Measurements from ENCODE around the gene BAHCC1.

BAHCC1 gene

DNA sequence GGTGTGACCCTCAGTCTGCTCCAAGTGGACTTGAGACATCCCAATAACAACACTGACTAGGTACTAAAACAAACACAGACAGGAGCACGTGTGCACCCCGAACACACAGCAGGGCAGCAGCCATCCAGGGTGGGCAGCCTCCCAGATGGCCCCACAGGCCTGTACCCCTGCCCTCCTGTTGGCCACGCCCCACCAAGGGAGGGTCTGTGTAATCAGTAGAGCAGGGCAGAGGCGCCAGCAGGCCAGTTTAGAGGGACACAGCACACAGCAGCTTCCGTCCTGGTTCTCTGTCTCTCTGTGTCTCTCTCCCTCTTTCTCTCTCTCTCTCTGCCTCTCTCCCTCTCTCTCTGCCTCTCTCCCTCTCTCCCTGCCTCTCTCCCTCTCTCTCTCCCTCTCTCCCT is 95.9 kb downstream of the BAHCC1 start:
- TF ChIP-seq ZNF565 (CRISPR knock-in tag; conservative IDR thresholded peaks at IDR 0.05; ENCODE audit: low read depth) (no peak), GLIS3 (CRISPR knock-in tag; IDR thresholded peaks at IDR 0.05) (no peak), ZFP3 (CRISPR knock-in tag; IDR thresholded peaks at IDR 0.05) (no peak), ISL1 (CRISPR knock-in tag; IDR thresholded peaks at IDR 0.05) (no peak), ZNF8 (CRISPR knock-in tag; IDR thresholded peaks at IDR 0.05) (no peak), TCF4 (CRISPR knock-in tag; IDR thresholded peaks at IDR 0.05; ENCODE audit: borderline replicate concordance) (no peak), CSDC2 (CRISPR knock-in tag; IDR thresholded peaks at IDR 0.05) (no peak), OSR1 (CRISPR knock-in tag; IDR thresholded peaks at IDR 0.05) (no peak), PPARA (CRISPR knock-in tag; IDR thresholded peaks at IDR 0.05; ENCODE audit: borderline replicate concordance) (no peak)
- TF ChIP-seq, protein P1, sequence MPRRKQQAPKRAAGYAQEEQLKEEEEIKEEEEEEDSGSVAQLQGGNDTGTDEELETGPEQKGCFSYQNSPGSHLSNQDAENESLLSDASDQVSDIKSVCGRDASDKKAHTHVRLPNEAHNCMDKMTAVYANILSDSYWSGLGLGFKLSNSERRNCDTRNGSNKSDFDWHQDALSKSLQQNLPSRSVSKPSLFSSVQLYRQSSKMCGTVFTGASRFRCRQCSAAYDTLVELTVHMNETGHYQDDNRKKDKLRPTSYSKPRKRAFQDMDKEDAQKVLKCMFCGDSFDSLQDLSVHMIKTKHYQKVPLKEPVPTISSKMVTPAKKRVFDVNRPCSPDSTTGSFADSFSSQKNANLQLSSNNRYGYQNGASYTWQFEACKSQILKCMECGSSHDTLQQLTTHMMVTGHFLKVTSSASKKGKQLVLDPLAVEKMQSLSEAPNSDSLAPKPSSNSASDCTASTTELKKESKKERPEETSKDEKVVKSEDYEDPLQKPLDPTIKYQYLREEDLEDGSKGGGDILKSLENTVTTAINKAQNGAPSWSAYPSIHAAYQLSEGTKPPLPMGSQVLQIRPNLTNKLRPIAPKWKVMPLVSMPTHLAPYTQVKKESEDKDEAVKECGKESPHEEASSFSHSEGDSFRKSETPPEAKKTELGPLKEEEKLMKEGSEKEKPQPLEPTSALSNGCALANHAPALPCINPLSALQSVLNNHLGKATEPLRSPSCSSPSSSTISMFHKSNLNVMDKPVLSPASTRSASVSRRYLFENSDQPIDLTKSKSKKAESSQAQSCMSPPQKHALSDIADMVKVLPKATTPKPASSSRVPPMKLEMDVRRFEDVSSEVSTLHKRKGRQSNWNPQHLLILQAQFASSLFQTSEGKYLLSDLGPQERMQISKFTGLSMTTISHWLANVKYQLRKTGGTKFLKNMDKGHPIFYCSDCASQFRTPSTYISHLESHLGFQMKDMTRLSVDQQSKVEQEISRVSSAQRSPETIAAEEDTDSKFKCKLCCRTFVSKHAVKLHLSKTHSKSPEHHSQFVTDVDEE (CRISPR knock-in tag; IDR thresholded peaks at IDR 0.05) = no peak
- TF ChIP-seq, protein P2, sequence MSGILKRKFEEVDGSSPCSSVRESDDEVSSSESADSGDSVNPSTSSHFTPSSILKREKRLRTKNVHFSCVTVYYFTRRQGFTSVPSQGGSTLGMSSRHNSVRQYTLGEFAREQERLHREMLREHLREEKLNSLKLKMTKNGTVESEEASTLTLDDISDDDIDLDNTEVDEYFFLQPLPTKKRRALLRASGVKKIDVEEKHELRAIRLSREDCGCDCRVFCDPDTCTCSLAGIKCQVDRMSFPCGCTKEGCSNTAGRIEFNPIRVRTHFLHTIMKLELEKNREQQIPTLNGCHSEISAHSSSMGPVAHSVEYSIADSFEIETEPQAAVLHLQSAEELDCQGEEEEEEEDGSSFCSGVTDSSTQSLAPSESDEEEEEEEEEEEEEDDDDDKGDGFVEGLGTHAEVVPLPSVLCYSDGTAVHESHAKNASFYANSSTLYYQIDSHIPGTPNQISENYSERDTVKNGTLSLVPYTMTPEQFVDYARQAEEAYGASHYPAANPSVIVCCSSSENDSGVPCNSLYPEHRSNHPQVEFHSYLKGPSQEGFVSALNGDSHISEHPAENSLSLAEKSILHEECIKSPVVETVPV (CRISPR knock-in tag; IDR thresholded peaks at IDR 0.05) = no peak
- no peak for ATAC-seq

GRCh38 chr17:81491761-81492160 is 96.5 kb downstream of the BAHCC1 start:
- ATAC-seq = no peak
- TF ChIP-seq SNAI2 (CRISPR knock-in tag; IDR thresholded peaks at IDR 0.05) (no peak), ZFP30 (CRISPR knock-in tag; IDR thresholded peaks at IDR 0.05) (no peak), ARNTL (CRISPR knock-in tag; IDR thresholded peaks at IDR 0.05; ENCODE audit: borderline replicate concordance, low read depth) (no peak), RARB (CRISPR knock-in tag; IDR thresholded peaks at IDR 0.05) (no peak), ZFP3 (CRISPR knock-in tag; IDR thresholded peaks at IDR 0.05) (no peak), ZC3H10 (CRISPR knock-in tag; IDR thresholded peaks at IDR 0.05) (no peak), ZNF565 (CRISPR knock-in tag; conservative IDR thresholded peaks at IDR 0.05; ENCODE audit: low read depth) (no peak), CSDC2 (CRISPR knock-in tag; IDR thresholded peaks at IDR 0.05) (no peak), ZNF70 (CRISPR knock-in tag; IDR thresholded peaks at IDR 0.05) (no peak), OSR1 (CRISPR knock-in tag; IDR thresholded peaks at IDR 0.05) (no peak), TOX (CRISPR knock-in tag; IDR thresholded peaks at IDR 0.05; ENCODE audit: borderline replicate concordance) (no peak), PPARA (CRISPR knock-in tag; IDR thresholded peaks at IDR 0.05; ENCODE audit: borderline replicate concordance) (no peak)
- TF ChIP-seq, protein P3, sequence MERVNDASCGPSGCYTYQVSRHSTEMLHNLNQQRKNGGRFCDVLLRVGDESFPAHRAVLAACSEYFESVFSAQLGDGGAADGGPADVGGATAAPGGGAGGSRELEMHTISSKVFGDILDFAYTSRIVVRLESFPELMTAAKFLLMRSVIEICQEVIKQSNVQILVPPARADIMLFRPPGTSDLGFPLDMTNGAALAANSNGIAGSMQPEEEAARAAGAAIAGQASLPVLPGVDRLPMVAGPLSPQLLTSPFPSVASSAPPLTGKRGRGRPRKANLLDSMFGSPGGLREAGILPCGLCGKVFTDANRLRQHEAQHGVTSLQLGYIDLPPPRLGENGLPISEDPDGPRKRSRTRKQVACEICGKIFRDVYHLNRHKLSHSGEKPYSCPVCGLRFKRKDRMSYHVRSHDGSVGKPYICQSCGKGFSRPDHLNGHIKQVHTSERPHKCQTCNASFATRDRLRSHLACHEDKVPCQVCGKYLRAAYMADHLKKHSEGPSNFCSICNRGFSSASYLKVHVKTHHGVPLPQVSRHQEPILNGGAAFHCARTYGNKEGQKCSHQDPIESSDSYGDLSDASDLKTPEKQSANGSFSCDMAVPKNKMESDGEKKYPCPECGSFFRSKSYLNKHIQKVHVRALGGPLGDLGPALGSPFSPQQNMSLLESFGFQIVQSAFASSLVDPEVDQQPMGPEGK (CRISPR knock-in tag; IDR thresholded peaks at IDR 0.05; ENCODE audit: borderline replicate concordance) = no peak
- TF ChIP-seq, protein P2 (CRISPR knock-in tag; IDR thresholded peaks at IDR 0.05) = no peak
- TF ChIP-seq, protein P1 (CRISPR knock-in tag; IDR thresholded peaks at IDR 0.05) = no peak

GRCh38 chr17:81492202-81492601 is 96.9 kb downstream of the BAHCC1 start:
- no peak for ATAC-seq
- TF ChIP-seq ZC3H10 (CRISPR knock-in tag; IDR thresholded peaks at IDR 0.05) = no peak
- TF ChIP-seq OSR1 (CRISPR knock-in tag; IDR thresholded peaks at IDR 0.05) = no peak
- TF ChIP-seq TCF4 (CRISPR knock-in tag; IDR thresholded peaks at IDR 0.05; ENCODE audit: borderline replicate concordance) = no peak
- no peak for TF ChIP-seq CSDC2 (CRISPR knock-in tag; IDR thresholded peaks at IDR 0.05)
- no peak for TF ChIP-seq ISL1 (CRISPR knock-in tag; IDR thresholded peaks at IDR 0.05)
- TF ChIP-seq RARB (CRISPR knock-in tag; IDR thresholded peaks at IDR 0.05) = no peak
- TF ChIP-seq, protein P3 (CRISPR knock-in tag; IDR thresholded peaks at IDR 0.05; ENCODE audit: borderline replicate concordance) = no peak
- TF ChIP-seq, protein P4, sequence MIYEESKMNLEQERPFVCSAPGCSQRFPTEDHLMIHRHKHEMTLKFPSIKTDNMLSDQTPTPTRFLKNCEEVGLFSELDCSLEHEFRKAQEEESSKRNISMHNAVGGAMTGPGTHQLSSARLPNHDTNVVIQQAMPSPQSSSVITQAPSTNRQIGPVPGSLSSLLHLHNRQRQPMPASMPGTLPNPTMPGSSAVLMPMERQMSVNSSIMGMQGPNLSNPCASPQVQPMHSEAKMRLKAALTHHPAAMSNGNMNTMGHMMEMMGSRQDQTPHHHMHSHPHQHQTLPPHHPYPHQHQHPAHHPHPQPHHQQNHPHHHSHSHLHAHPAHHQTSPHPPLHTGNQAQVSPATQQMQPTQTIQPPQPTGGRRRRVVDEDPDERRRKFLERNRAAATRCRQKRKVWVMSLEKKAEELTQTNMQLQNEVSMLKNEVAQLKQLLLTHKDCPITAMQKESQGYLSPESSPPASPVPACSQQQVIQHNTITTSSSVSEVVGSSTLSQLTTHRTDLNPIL (CRISPR knock-in tag; IDR thresholded peaks at IDR 0.05; ENCODE audit: low read depth) = no peak
- TF ChIP-seq BACH2 (CRISPR knock-in tag; IDR thresholded peaks at IDR 0.05; ENCODE audit: borderline replicate concordance) = no peak
- no peak for TF ChIP-seq ARNTL (CRISPR knock-in tag; IDR thresholded peaks at IDR 0.05; ENCODE audit: borderline replicate concordance, low read depth)
- TF ChIP-seq, protein P2 (CRISPR knock-in tag; IDR thresholded peaks at IDR 0.05) = no peak
- TF ChIP-seq PPARA (CRISPR knock-in tag; IDR thresholded peaks at IDR 0.05; ENCODE audit: borderline replicate concordance) = no peak

Measured in SK-N-SH treated with all-trans-retinoic acid at 6 μM for 48 hours (cell line).